HEK293 (cell line): ENCODE measurements around the gene SLC39A5.
A peak's percentile ranks its signal among the peaks of the same experiment; 100 is the strongest.

ENCODE experiments used
- CTCF ChIA-PET: fragments of 350-600 bp; formaldehyde crosslinking; extraction: SDS; loops from one replicate; lab custom pipeline; 2021; ENCODE audit warnings: antibody characterized with exemption; lab: Yijun Ruan, JAX
- POLR2A ChIA-PET: fragments of 300-600 bp; formaldehyde crosslinking; extraction: SDS; loops from one replicate; lab custom pipeline; 2020; ENCODE audit warnings: antibody characterized with exemption, inconsistent platforms; lab: Yijun Ruan, JAX
- H3K27ac ChIP-seq: fragments of 200-500 bp; sonication (Bioruptor generic); 2 replicates; pipeline ENCODE4 v1.5.1; 2014; ENCODE audit warnings: low read depth, low read length, control low read depth, inconsistent platforms; ENCODE audit errors: extremely low read depth
- H3K36me3 ChIP-seq, 2 experiments: fragments of 200-500 bp in 1 of 2; sonication (Bioruptor generic) in 1 of 2; 1 replicate in 1 of 2; 2 replicates in 1 of 2; pipeline ENCODE4 v1.5.1; 2014 to 2017; ENCODE audit warnings: inconsistent platforms in 2 of 2, low read length in 2 of 2; ENCODE audit not compliant: control insufficient read depth in 2 of 2, insufficient read depth in 1 of 2
- H3K4me1 ChIP-seq: fragments of 200-500 bp; sonication (Bioruptor generic); 2 replicates; pipeline ENCODE4 v1.5.1; 2014; ENCODE audit warnings: mild to moderate bottlenecking, low read length, inconsistent platforms; ENCODE audit not compliant: control insufficient read depth, insufficient read depth
- H3K4me3 ChIP-seq: 2 replicates; pipeline ENCODE4 v1.5.1; 2011; ENCODE audit warnings: low read depth, mild to moderate bottlenecking, control low read depth, low read length, moderate library complexity
- H3K9me3 ChIP-seq: fragments of 200-500 bp; sonication (Bioruptor generic); 2 replicates; pipeline ENCODE4 v1.5.1; 2014; ENCODE audit warnings: low read depth, low read length, inconsistent platforms; ENCODE audit not compliant: control insufficient read depth, insufficient read depth
- AEBP2 ChIP-seq: fragments of 450-650 bp; formaldehyde crosslinking; IDR thresholded peaks from 2 replicates; pipeline ENCODE4 v1.5.1; 2016; ENCODE audit warnings: missing biosample characterization, missing genetic modification characterization, borderline replicate concordance
- CTCF ChIP-seq: fragments of 450-650 bp; formaldehyde crosslinking; IDR thresholded peaks from 2 replicates; pipeline ENCODE4 v1.5.1; 2016; ENCODE audit warnings: missing biosample characterization, missing genetic modification characterization
- GLI4 ChIP-seq: fragments of 450-650 bp; formaldehyde crosslinking; IDR thresholded peaks from 2 replicates; pipeline ENCODE4 v1.5.1; 2016; ENCODE audit warnings: missing biosample characterization, missing genetic modification characterization
- KLF1 ChIP-seq: fragments of 450-650 bp; formaldehyde crosslinking; IDR thresholded peaks from 2 replicates; pipeline ENCODE4 v1.5.1; 2016; ENCODE audit warnings: missing biosample characterization, missing genetic modification characterization
- KLF17 ChIP-seq: fragments of 450-650 bp; formaldehyde crosslinking; IDR thresholded peaks from 2 replicates; pipeline ENCODE4 v1.5.1; 2016; ENCODE audit warnings: missing biosample characterization, missing genetic modification characterization
- PATZ1 ChIP-seq: fragments of 450-650 bp; formaldehyde crosslinking; IDR thresholded peaks from 2 replicates; pipeline ENCODE4 v1.5.1; 2016; ENCODE audit warnings: missing biosample characterization, missing genetic modification characterization
- PRDM10 ChIP-seq: fragments of 450-650 bp; formaldehyde crosslinking; IDR thresholded peaks from 2 replicates; pipeline ENCODE4 v1.5.1; 2016; ENCODE audit warnings: missing biosample characterization, missing genetic modification characterization
- SCRT1 ChIP-seq: fragments of 450-650 bp; formaldehyde crosslinking; IDR thresholded peaks from 2 replicates; pipeline ENCODE4 v1.5.1; 2016; ENCODE audit warnings: missing biosample characterization, missing genetic modification characterization, borderline replicate concordance
- SCRT2 ChIP-seq: fragments of 450-650 bp; formaldehyde crosslinking; IDR thresholded peaks from 2 replicates; pipeline ENCODE4 v1.5.1; 2016; ENCODE audit warnings: missing biosample characterization, missing genetic modification characterization
- SETDB1 ChIP-seq: IDR thresholded peaks from one replicate; pipeline ENCODE4 v1.6.1; 2017; ENCODE audit warnings: mild to moderate bottlenecking, low read length, moderate library complexity, mixed read lengths; ENCODE audit not compliant: insufficient read length
- ZBTB20 ChIP-seq: fragments of 450-650 bp; formaldehyde crosslinking; IDR thresholded peaks from 2 replicates; pipeline ENCODE4 v1.5.1; 2016; ENCODE audit warnings: missing biosample characterization, missing genetic modification characterization
- ZFHX2 ChIP-seq: fragments of 450-650 bp; formaldehyde crosslinking; conservative IDR thresholded peaks from 2 replicates; pipeline ENCODE4 v1.5.1; 2016; ENCODE audit warnings: missing biosample characterization, missing genetic modification characterization
- ZNF157 ChIP-seq: fragments of 450-650 bp; formaldehyde crosslinking; IDR thresholded peaks from 2 replicates; pipeline ENCODE4 v1.5.1; 2016; ENCODE audit warnings: missing biosample characterization, missing genetic modification characterization
- ZNF2 ChIP-seq: fragments of 450-650 bp; formaldehyde crosslinking; IDR thresholded peaks from 2 replicates; pipeline ENCODE4 v1.5.1; 2016; ENCODE audit warnings: missing biosample characterization, missing genetic modification characterization
- ZNF362 ChIP-seq: fragments of 450-650 bp; formaldehyde crosslinking; IDR thresholded peaks from 2 replicates; pipeline ENCODE4 v1.5.1; 2016; ENCODE audit warnings: missing biosample characterization, missing genetic modification characterization
- ZNF394 ChIP-seq: fragments of 450-650 bp; formaldehyde crosslinking; IDR thresholded peaks from 2 replicates; pipeline ENCODE4 v1.5.1; 2016; ENCODE audit warnings: missing biosample characterization, missing genetic modification characterization, mild to moderate bottlenecking, moderate library complexity, borderline replicate concordance
- ZNF473 ChIP-seq: fragments of 450-650 bp; formaldehyde crosslinking; IDR thresholded peaks from 2 replicates; pipeline ENCODE4 v1.5.1; 2017; ENCODE audit warnings: missing biosample characterization, missing genetic modification characterization
- ZNF501 ChIP-seq: fragments of 450-650 bp; formaldehyde crosslinking; IDR thresholded peaks from 2 replicates; pipeline ENCODE4 v1.5.1; 2016; ENCODE audit warnings: missing biosample characterization, missing genetic modification characterization
- ZNF629 ChIP-seq: fragments of 450-650 bp; formaldehyde crosslinking; IDR thresholded peaks from 2 replicates; pipeline ENCODE4 v1.5.1; 2017; ENCODE audit warnings: missing biosample characterization, missing genetic modification characterization
- ZNF654 ChIP-seq: fragments of 450-650 bp; formaldehyde crosslinking; IDR thresholded peaks from 2 replicates; pipeline ENCODE4 v1.5.1; 2016; ENCODE audit warnings: low read depth, missing biosample characterization, missing genetic modification characterization
- ZNF660 ChIP-seq: fragments of 450-650 bp; IDR thresholded peaks from 2 replicates; pipeline ENCODE4 v1.5.1; 2018; ENCODE audit warnings: missing biosample characterization, mild to moderate bottlenecking, missing genetic modification characterization
- ZNF768 ChIP-seq: fragments of 450-650 bp; formaldehyde crosslinking; IDR thresholded peaks from 2 replicates; pipeline ENCODE4 v1.5.1; 2018; ENCODE audit warnings: missing biosample characterization, mild to moderate bottlenecking, missing genetic modification characterization
- ZXDB ChIP-seq: fragments of 450-650 bp; formaldehyde crosslinking; IDR thresholded peaks from 2 replicates; pipeline ENCODE4 v1.5.1; 2016; ENCODE audit warnings: missing biosample characterization, missing genetic modification characterization

Gene SLC39A5

GRCh38 chr12:56206452-56207166 lies 23.2 kb upstream of the SLC39A5 start:
- H3K4me1 ChIP-seq: no peaks in the 10 kb centered on the region
- no peak overlapping the region for H3K27ac ChIP-seq
- peaks cover 24 to 61% of the 10 kb centered on the region in 2 experiments for H3K36me3 ChIP-seq
- no peak overlapping the region for H3K4me3 ChIP-seq
- TF ChIP-seq PATZ1 (tag by site-specific recombination) (0 out of 2 replicates have a peak, but pooled peaks have one; percentile 11), PRDM10 (tag by site-specific recombination) (peak; percentile 53; the same call in 1 of the 2 replicates), SCRT1 (0 out of 2 replicates have a peak, but pooled peaks have one; percentile 20), ZNF660 (tag by site-specific recombination) (no peak), ZXDB (peak; percentile 36; the same call in 1 of the 2 replicates), ZNF473 (tag by site-specific recombination) (no peak), CTCF (tag by site-specific recombination) (peak; percentile 49), ZNF501 (no peak), ZNF654 (peak; percentile 44), ZFHX2 (tag by site-specific recombination) (0 out of 2 replicates have a peak, but pooled peaks have one; percentile 6), ZNF394 (no peak), KLF1 (tag by site-specific recombination) (no peak), SCRT2 (tag by site-specific recombination) (peak; percentile 68), ZNF2 (tag by site-specific recombination) (peak; percentile 92)
- ChIA-PET CTCF (interaction anchor here (0.6 to 6.0 kb wide), 22 partner anchors 10 to 781 kb away, joined by 3 to 73 read pairs (median 4); partner anchors contain the start of genes ANKRD52, COQ10A, RNF41 and SMARCC2), POLR2A (interaction anchor here (1.0 to 4.6 kb wide), 3 partner anchors 15 to 16 kb away, joined by 4 to 47 read pairs (median 5); partner anchors contain the start of gene RNF41)
- no peaks in the 10 kb centered on the region for H3K9me3 ChIP-seq

GRCh38 chr12:56208006-56208405 lies 21.8 kb upstream of the SLC39A5 start:
- POLR2A ChIA-PET: interaction anchor here (0.6 to 4.6 kb wide), 3 partner anchors 14 to 353 kb away, joined by 3 to 47 read pairs (median 5); partner anchors contain the start of gene RNF41
- no peaks in the 10 kb centered on the region for H3K9me3 ChIP-seq
- H3K36me3 ChIP-seq: peaks cover 30 to 75% of the 10 kb centered on the region in 2 experiments
- H3K4me3 ChIP-seq: no peak overlapping the region
- CTCF ChIA-PET: interaction anchor here (1.6 to 6.0 kb wide), 4 partner anchors 14 to 50 kb away, joined by 4 to 73 read pairs (median 18); partner anchors contain the start of genes ANKRD52, RNF41 and SMARCC2
- no peak overlapping the region for H3K27ac ChIP-seq
- H3K4me1 ChIP-seq: no peaks in the 10 kb centered on the region
- no peak for TF ChIP-seq GLI4 (tag by site-specific recombination)
- no peak for TF ChIP-seq ZNF768 (tag by site-specific recombination)
- no peak for TF ChIP-seq KLF17
- no peak for TF ChIP-seq ZBTB20 (tag by site-specific recombination)
- no peak for TF ChIP-seq AEBP2
- no peak for TF ChIP-seq ZNF157
- no peak for TF ChIP-seq ZNF629 (tag by site-specific recombination)
- no peak for TF ChIP-seq SETDB1
- no peak for TF ChIP-seq ZNF362 (tag by site-specific recombination)
- TF ChIP-seq ZNF473 (tag by site-specific recombination): no peak
